A549 (cell line): ENCODE results near the gene ASIC1.

ENCODE experiments used
- CEBPB ChIP-seq, 2 experiments: fragments of >200 bp in 1 of 2; sonication (Bioruptor Twin) in 1 of 2; formaldehyde crosslinking in 1 of 2; IDR thresholded peaks; 2 replicates each; pipeline ENCODE4 v1.6.1; 2012 to 2016
- EHMT2 ChIP-seq: fragments of 200-600 bp; sonication (generic); IDR thresholded peaks from 2 replicates; pipeline ENCODE4 v1.6.1; 2016; ENCODE audit warnings: antibody characterized with exemption, low read depth, mild to moderate bottlenecking, moderate library complexity
- EP300 ChIP-seq, 2 experiments: fragments of >200 bp; sonication (Bioruptor Twin); formaldehyde crosslinking; IDR thresholded peaks; 2 replicates in 1 of 2; 3 replicates in 1 of 2; pipeline ENCODE4 v1.6.1; 2016 to 2017
- HDAC2 ChIP-seq: fragments of 200-600 bp; sonication (generic); IDR thresholded peaks from 2 replicates; pipeline ENCODE4 v1.6.1; 2016
- JUN ChIP-seq, 2 experiments: fragments of >200 bp; sonication (Bioruptor Twin); formaldehyde crosslinking; IDR thresholded peaks; 2 replicates in 1 of 2; 3 replicates in 1 of 2; pipeline ENCODE4 v1.6.1; 2016 to 2017
- KDM1A ChIP-seq: fragments of 200-600 bp; sonication (generic); IDR thresholded peaks from 2 replicates; pipeline ENCODE4 v1.6.1; 2016; ENCODE audit warnings: low read depth, mild to moderate bottlenecking
- POLR2A ChIP-seq: IDR thresholded peaks from 2 replicates; pipeline ENCODE4 v1.6.1; 2012; ENCODE audit warnings: mild to moderate bottlenecking, low read length
- RAD21 ChIP-seq, 2 experiments: fragments of >200 bp in 1 of 2; sonication (Bioruptor Twin) in 1 of 2; formaldehyde crosslinking in 1 of 2; IDR thresholded peaks in 1 of 2; conservative IDR thresholded peaks in 1 of 2; 2 replicates in 1 of 2; 3 replicates in 1 of 2; pipeline ENCODE4 v1.6.1; 2012 to 2018; ENCODE audit warnings: inconsistent platforms in 1 of 2
- ZFP36 ChIP-seq: fragments of 450-650 bp; IDR thresholded peaks from 2 replicates; pipeline ENCODE4 v1.6.1; 2014; ENCODE audit warnings: borderline replicate concordance; ENCODE audit not compliant: partially characterized antibody
- TF ChIP-seq, protein P1 (sequence below): fragments of >200 bp; sonication (Bioruptor Twin); formaldehyde crosslinking; IDR thresholded peaks from 3 replicates; pipeline ENCODE4 v1.5.1; 2016
- TF ChIP-seq, protein P2 (sequence below): fragments of 200-600 bp; sonication (generic); IDR thresholded peaks from 2 replicates; pipeline ENCODE4 v1.6.1; 2016; ENCODE audit warnings: antibody characterized with exemption, mild to moderate bottlenecking, moderate library complexity

DNA sequence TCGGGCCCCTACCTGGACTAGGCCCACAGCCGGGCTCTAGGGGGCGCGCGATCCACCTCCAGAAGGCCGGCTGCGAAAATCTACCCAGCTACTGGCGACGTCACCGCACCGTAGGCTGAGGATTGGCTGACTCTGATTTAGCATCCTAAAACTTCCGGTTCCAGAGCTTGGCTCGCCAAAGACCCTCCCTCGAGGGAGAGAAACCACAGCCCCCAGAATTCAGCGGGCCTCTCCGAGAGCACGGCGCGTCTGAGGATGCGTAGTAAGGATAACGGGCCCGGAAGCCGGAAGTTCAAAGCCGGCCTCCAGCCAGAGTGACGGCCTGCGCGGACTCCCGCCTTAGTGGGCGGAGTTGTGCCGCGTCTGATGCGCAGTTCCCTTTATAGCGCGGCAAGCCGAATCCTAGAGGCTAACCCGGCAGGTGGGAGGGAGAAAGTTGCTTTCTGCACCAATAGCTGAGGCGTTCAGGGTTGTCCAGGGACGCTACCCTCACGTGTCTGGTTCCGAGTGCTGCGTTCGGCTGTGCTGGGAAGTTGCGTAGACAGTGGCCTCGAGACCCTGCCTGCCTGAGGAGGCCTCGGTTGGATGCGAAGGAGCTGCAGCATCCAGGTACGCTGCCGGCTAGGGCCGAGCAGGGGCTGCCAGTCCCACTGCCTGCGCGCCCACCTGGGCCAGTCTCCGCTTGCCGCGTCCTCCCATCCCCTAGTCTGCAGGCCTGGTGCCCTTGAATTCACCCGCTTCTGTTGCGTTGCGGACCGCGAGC, 54.5 kb downstream of the ASIC1 start, which contains the start of gene COX14:
- TF ChIP-seq ZFP36 = no peak
- peak in 1 of 2 experiments; percentile 74; a peak in 3 of 5 replicates for TF ChIP-seq JUN (IDR thresholded peaks at IDR 0.05)
- TF ChIP-seq EHMT2 = no peak
- no peak for TF ChIP-seq HDAC2
- TF ChIP-seq RAD21 (conservative IDR thresholded peaks at IDR 0.05 in 1 of 2, IDR thresholded peaks at IDR 0.05 in 1 of 2) = peak; percentile 40 to 48; a peak in 3 of 5 replicates
- TF ChIP-seq KDM1A = no peak
- TF ChIP-seq POLR2A = peak; percentile 96
- TF ChIP-seq CEBPB (IDR thresholded peaks at IDR 0.05) = no peak
- TF ChIP-seq, protein P1, sequence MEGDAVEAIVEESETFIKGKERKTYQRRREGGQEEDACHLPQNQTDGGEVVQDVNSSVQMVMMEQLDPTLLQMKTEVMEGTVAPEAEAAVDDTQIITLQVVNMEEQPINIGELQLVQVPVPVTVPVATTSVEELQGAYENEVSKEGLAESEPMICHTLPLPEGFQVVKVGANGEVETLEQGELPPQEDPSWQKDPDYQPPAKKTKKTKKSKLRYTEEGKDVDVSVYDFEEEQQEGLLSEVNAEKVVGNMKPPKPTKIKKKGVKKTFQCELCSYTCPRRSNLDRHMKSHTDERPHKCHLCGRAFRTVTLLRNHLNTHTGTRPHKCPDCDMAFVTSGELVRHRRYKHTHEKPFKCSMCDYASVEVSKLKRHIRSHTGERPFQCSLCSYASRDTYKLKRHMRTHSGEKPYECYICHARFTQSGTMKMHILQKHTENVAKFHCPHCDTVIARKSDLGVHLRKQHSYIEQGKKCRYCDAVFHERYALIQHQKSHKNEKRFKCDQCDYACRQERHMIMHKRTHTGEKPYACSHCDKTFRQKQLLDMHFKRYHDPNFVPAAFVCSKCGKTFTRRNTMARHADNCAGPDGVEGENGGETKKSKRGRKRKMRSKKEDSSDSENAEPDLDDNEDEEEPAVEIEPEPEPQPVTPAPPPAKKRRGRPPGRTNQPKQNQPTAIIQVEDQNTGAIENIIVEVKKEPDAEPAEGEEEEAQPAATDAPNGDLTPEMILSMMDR = peak; percentile 94
- TF ChIP-seq, protein P2, sequence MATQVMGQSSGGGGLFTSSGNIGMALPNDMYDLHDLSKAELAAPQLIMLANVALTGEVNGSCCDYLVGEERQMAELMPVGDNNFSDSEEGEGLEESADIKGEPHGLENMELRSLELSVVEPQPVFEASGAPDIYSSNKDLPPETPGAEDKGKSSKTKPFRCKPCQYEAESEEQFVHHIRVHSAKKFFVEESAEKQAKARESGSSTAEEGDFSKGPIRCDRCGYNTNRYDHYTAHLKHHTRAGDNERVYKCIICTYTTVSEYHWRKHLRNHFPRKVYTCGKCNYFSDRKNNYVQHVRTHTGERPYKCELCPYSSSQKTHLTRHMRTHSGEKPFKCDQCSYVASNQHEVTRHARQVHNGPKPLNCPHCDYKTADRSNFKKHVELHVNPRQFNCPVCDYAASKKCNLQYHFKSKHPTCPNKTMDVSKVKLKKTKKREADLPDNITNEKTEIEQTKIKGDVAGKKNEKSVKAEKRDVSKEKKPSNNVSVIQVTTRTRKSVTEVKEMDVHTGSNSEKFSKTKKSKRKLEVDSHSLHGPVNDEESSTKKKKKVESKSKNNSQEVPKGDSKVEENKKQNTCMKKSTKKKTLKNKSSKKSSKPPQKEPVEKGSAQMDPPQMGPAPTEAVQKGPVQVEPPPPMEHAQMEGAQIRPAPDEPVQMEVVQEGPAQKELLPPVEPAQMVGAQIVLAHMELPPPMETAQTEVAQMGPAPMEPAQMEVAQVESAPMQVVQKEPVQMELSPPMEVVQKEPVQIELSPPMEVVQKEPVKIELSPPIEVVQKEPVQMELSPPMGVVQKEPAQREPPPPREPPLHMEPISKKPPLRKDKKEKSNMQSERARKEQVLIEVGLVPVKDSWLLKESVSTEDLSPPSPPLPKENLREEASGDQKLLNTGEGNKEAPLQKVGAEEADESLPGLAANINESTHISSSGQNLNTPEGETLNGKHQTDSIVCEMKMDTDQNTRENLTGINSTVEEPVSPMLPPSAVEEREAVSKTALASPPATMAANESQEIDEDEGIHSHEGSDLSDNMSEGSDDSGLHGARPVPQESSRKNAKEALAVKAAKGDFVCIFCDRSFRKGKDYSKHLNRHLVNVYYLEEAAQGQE = no peak
- TF ChIP-seq EP300 (IDR thresholded peaks at IDR 0.05) = no peak
